Inflammatory macrophage treated with lipopolysaccharide for 1 hour (primary cell): ENCODE data around the gene INTS1.
A peak's percentile ranks its signal among the peaks of the same experiment; 100 is the strongest.

Experiments used
- DNase-seq, 2 donors: peaks; one replicate each; pipeline ENCODE4 v3.0.0-alpha.2; 2020 to 2022

The INTS1 gene

DNA sequence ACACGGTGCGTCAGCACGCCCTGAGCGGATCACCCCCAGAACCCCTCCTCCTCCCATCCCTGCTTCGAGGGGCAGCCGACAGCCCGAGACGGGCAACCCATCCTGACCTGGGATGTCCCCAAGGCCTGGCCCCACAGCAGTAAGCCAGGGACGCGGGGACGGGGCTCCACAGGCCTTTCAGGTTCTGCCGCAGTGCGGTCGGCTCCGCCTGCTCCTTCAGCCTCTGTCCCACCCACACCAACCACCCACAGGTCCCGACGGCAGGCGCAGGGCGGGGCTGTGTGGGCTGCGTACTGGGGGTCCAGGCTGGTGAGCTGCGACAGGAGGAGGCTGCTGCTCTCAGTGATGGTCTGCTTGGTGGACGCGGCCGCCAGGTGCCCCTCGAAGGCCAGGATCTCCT, 16.7 kb downstream of the INTS1 start:
- no peak for DNase-seq

DNA sequence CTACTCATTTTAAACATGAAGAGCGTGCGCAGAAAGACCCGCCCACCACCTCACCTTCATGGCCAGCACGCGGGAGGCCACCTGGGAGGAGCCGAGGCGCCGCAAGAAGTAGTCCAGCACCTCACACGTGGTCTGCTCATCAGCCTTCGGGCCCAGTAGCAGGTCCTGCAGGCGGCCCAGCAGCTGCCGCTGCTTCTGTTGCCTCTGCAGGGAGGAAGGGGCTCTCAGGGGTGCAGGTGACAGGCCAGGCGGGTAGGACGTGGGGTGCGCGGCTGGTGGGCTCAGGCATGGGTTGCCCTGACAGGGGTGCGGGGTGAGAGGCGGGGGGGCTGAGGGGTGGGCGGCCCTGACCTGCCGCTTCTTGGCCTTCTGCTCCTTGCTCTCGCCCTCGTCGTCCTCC, 17.6 kb downstream of the INTS1 start:
- no peak for DNase-seq

DNA sequence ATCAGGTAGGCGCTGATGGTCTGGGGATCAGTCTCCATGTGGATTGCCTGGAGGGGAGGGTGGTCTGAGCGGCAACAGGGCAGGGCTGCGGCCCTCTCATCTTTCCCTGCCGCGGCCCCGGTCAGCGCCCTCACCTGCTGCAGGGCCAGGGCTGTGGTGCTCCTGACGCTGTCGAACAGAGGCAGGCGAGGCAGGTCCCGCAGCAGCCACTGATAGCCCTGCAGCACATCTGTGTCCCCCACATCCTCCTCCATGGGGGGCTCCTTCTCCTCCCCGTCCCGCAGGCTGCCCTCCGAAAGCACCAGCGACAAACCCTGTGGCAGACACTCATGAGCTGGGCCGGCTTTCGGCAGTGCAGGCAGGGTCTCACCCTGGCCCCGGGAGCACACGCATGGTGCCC, 19.0 kb downstream of the INTS1 start:
- no peak for DNase-seq

DNA sequence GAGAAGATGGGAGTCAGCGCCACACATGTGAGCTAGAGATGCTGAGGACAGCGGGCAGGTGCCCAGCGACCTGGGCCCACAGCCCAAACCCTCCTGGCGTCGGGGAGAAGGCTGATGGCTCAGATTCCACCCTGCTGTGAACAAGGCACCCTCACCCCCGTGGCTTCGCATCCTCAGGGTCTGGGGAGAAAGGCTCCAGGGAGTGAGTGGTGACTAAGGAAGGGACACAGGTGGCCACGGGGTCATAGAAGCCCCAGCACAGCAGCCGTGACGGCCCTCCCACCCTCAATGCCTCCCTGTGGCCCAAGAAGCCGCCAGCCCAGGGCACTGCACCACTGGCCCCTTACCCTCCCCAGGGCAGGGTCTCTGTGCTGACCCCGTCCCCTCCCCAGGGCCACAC, 19.6 kb downstream of the INTS1 start:
- no peak for DNase-seq

DNA sequence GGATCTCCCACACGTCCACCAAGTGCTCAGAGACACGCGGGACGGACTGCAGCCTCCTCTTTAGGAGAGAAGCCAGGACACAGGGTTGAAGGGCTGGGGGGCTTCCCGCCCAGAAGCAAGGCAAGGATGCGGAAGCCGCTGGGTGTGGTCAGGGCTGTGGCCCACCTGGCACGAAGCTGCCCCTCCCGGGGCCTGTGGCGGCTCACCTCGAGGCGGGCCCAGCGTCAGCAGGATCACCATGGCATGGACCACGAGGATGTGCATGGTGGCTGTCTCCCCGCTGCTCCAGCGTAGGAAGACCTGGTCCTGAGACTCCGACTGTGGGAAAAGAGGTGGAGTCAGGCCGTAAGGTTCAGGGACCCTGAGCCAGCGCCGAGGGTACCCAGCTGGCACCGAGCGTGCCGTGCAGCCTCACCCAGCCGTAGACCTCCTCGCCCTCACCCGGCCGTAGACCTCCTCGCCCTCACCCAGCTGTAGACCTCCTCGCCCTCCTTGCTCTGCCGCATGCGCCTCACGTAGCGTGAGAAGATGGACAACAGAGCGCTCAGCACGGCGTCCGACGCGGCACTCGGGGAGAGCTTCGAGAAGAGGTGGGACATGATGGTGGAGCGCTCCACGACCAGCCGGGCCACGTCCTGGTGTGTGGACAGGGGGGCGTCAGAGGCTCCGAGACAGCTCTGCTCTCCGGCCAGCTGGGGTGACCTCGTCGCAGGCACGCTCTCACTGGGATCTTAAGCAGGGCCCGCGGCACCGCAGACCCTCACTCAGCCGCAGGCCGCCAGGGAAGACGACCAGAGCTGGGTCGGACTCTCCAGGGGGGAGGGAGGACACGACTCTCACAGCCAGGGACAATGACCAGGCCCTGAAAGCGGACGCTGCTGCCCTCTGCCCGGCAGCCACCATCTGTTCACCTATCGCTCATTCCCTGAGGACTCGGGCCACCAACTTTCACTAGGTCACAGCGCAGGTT, 20.4 kb downstream of the INTS1 start:
- DNase-seq: no peak

DNA sequence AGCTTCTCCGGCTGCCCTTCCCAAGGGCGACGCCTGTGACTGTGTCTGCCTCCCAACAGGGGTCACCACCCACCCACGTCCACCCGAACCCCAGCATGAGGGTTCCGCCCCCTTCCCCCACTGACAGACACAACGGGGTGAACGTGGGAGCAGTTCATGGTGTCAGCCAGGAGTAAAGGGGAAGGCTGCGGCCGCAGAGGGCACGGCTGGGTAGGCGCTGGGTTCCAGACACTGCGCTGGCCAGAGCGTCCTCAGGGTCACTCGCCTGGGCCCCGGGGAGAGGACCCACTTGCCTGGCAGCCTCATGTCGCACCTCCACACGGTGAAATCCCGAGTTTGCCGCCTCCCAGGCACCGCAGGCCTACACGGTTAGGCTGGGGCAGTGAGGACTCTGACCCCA, 21.1 kb downstream of the INTS1 start:
- no peak for DNase-seq

DNA sequence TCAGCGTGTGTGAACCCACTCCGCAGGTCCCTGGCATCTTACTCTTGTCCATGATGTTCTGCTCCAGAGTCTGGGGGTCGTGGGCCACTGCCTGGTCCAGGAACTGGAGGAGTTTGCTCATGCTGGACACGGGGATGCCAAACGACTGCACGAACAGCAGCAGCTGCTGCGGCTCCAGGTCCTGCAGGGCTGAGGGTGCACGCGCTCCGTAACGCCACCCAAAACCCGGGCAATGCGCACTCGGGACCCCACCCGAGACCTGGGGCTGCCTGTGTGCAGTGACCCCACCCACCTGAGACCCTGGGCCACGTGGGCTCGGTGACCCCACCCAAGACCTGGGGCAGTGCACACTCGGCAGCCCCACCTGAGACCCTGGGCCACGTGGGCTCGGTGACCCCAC, 22.9 kb downstream of the INTS1 start:
- DNase-seq: no peak

DNA sequence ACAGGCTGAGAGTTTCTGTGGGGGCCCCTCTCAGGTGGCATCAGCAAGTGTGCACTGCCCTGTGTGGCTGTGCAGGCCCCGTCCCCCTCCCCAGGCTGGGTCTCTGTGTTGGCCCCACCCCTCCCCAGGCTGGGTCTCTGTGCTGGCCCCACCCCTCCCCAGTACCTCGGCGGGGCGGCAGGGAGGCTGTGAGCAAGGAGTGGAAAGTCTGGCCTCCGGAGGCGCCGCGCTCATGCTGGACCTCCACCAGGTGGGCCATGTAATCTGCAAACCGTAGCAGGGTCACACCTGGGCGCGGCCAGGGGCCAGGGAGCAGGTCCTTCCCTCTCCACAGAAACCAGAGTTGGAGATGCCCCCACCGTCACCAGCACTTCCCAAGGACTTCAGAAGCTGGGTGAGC, 23.5 kb downstream of the INTS1 start:
- no peak for DNase-seq

DNA sequence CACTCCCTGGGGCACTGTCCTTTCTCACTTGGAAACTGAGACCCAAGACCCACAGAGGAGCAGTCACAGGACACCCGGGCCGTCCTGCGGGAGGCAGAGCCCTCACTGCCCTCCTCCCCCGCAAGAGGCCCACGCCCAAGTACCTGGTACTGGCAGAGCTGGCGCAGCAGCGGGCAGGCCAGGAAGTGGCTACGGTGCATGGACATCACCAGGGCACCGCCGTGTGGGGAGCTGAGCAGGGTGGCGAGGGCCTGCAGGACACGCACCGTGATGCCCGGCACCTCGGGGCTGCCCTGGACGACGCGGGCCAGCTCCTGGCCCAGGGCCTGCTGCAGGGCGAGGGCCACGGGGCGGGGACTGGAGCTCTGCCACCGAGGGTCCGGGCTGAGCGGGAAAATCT, 24.9 kb downstream of the INTS1 start:
- no peak for DNase-seq

DNA sequence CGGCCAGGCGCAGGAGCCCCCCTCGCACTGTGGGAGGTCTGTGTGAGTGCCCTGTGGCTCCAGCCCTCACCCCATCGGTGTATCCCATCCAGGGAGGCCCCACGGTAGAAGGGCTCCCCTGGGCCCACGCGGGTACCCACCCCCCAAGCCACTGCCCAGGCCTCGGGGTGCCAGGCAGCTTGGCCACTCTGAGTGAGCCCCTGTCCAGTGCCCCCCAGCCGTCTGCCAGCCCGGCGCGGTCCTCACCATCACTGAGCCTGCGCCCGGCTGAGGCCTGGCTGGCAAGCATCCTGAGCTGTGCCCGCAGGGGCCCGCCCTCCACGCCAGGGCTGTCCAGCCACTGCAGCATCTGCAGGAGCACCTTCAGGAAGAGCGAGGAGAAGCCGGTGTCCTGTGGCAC, 25.7 kb downstream of the INTS1 start:
- DNase-seq: no peak

DNA sequence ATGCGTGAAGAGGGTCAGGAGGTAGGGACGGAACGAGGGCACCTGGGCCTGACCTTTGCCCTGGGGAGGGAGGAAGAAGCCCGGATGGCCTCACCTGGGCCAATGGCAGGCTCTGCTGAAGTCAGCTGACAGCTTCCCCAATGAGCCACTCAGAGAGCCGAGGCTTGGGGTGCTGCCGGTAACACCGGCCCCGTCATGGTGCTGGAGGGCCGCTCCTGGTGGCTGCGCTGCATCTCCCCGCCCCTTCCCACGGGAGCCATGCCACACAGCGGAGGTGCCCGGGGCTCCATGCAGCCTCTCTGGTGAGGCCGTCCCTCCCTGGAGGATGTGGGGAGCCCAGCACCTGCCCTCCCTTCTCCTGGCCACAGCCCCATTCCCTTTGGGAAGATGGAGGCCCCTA, 27.3 kb downstream of the INTS1 start:
- no peak for DNase-seq

DNA sequence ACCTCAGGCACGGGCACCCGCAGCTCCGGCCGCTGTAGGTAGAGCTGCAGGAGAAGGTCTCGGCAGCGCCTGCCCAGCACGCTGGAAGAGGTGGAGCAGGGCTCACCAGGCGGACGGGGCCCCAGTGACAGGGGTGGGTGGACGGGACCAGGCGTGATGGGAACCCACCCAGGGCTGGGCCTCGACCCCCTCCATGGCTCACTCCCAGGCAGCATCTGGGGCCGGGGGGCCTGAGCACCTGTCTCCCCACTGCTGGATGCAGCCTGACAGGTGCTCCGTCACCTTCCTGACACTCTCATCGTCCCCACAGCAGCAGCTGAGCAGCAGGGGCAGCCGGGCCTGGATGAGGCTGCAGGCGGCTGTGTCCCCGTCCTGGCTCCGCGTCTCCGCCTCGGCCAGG, 28.2 kb downstream of the INTS1 start:
- DNase-seq: no peak

DNA sequence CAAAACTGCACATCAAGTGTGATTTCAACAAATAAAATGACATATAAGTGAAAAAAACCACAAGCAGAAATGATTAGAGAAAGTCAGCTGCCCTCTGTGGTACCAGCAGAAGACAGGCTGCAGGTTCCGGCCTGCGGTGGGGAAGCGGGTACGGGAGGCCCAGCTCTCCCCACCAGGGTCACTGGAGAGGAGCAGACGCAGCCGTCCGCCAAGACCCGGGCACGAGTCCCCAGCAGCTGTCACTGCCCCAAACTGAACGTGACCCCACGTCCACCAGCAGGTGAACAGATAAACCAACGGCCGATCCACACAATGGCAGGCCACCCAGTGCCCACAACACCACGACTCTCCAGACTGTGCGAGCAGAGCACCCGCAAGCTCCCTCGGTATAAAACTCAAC, 28.8 kb downstream of the INTS1 start:
- no peak for DNase-seq

DNA sequence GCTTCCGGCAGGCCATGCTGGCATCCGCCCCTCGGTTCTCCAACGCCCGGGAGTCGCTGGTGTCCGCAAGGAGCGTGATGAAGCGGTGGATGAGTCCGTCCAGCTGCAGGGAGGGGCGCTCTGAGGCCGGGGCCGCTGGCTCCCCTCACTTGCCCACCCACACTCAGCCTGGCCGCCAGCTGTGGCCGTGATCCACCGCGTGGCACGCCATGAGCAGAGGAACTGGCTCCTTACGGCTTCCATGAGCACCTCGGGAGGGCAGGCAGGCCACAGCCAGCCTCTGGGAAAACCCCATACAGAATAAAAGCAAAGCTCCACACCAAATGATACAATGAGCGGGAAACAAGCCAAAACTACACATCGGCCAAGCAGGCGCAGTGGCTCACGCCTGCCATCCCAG, 29.5 kb downstream of the INTS1 start:
- no peak for DNase-seq

DNA sequence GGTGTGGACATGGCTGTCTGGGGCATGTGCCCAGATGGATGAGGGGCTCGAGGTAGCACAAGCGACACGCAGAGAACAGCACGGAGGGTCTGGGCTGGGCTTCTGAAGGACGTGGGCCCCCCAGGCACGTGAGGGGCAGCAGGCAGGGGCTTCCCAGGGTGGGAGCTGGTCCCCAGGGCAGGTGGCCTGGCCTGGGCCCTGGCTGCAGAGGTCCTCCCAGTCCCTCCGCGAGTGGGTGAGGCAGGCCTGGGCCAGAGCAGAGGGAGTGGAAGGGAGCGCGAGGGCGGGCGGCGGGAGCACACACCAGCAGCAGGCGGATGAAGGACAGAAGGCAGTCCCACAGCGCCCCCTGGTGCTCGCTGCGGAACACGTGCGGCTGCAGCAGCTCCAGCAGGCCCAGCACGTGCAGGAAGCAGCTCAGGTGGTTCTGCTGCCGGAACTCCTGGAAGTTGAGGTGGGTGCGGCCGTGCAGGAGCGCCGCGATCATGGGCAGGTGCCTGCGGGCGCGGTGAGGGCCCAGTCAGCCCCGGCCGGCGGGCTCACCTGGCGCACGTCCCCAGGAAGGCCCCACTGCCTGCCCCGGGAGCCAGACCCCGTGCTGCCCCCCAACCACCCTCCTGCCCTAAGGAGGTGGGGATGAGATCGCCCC, 30.2 kb downstream of the INTS1 start:
- DNase-seq: peak; percentile 58 to 85

DNA sequence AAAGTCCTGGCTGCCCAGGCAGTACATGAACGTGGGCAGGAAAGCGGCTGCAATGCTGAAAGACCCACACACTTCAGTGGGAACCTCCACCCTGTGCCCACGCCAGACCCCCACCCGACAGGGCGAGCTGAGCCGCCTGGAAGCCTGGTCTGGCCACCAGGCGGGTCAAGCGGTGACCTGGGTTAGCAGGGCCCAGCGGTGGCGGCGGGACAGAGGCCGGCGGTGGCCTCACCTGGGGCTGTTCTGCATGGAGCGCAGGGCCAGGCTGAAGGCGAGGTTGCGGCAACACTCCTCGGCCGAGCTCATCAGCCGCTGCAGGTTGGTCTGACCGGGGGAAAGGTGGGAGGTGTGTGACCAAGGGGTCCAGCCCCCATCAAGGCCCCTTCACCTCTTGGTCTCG, 33.3 kb downstream of the INTS1 start:
- no peak for DNase-seq

DNA sequence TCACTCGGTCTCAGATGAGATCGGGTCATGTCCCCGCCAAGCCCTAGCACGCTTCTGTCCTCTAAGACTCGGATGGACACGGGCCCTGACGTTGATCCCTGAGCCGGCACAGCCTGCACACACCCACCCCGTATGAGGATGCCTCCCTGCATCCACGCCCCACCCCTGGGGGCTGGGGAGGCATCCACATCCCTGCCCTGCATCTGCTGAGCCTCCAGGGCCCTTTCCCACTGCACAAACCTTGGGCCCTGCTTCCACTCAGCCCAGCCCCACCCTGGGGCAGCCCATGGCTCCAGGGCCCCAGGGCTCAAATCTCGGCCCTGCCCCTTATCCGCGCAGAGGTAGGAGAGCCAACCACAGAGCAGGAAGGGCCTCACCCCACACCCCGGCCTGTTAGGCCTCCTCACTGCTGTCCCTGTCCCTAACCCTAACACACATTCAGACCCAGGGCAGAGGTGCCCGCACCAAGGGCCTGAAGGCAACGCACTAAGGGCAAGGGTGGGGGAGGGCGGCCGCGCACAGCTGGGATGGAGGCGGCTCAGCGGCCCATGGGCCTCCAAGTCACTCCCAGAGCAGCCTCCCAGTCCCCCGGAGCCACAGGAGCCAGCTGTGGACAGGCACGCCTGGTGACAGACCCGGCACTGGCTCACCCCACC, 35.4 kb downstream of the INTS1 start:
- no peak for DNase-seq

DNA sequence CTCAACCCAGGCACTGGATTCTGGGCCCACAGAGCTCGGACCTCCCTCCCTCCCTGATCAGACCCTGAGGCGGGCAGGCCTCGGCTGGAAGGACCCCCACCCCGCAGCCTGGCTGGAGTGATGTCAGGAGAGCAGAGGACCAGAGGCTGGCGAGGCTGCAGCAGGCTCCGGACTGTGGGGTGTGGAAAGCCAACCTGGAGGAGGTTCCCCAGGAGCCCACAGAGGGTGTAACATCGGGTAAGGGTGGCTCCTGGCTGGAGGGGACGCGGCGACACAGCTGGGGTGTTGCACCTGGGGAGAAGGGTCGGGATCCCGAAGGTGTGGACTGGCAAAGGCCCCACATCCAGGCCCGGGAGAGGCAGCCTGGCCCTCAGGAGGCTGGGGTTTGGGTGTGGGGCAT, 36.0 kb downstream of the INTS1 start:
- no peak for DNase-seq

DNA sequence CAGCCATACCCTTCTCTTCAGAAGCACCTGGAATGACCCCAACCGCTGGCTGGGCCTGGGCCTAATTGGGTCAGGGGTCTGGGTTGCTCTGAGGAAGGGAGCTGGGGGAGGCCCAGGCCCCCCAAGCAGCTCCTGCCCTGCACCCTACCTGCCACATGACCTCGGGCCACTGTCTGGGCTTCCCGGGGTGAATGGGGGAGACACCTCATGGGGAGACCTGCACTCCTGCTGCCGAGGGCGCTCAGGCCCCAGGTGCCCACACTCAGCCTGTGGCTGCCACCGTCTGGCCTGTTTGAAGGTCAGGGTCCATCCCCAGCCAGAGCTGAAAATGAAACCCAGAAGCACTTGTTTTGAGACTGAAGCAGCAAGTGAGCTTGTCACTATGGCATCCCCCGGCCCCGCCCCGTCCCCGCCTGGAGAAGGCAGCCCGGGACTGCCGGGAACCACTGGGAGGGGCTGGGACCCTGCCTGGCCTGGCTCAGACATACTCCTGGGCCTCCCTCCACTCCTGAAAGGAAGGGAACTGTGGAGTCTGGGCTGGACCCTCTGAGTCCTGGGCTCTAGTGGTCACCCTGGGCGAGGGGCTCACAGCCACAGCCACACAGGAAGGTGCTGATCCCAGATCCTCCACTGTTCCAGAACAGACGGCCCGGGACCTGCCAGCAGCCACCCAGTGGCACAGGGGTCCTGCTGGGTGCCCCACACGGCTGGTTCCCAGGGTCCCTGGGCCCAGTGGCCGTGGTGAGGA, 37.5 kb downstream of the INTS1 start:
- DNase-seq: no peak

DNA sequence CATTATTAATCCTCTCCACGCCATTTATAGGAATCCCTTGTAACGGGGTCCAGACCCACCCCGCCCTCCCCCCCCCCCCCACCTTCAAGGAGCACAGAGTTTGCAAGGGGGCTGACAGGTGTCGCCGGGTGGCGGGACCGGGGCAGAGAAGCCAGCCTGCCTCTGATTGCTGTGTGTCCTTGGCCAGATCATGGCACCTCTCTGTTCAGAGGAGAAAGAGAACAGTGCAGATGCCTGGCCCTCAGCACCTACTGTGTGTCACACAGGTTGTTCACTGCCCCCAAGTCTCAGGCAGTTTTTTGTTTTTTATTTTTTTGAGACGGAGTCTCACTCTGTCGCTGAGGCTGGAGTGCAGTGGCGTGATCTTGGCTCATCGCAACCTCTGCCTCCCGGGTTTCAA, 39.5 kb downstream of the INTS1 start:
- no peak for DNase-seq

DNA sequence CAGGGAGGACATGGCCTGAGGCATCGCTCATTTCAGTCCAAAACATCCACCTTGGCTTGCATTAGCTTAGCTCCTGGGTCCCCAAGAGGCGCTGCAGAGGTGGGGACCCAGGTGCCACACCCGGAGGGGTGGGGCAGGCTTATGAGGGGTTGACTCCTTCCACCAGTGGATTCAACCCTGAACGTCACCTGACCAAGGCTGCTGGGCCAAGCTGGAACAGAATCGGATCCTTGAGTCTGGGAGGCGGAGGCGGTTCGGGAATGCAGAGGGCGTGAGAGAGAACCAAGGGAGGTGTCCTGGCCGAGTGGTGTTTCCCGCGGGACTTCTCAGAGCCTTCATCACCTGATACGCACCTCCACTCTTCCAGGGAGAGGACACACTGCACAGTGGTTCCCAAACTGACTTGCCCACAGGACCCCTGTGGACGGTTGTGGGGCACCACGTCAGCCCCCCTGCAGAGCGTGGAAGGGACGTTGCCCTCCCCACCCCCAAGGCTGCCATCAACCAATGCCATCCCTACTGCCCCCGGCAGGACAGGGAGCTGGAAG, 40.4 kb downstream of the INTS1 start:
- no peak for DNase-seq

DNA sequence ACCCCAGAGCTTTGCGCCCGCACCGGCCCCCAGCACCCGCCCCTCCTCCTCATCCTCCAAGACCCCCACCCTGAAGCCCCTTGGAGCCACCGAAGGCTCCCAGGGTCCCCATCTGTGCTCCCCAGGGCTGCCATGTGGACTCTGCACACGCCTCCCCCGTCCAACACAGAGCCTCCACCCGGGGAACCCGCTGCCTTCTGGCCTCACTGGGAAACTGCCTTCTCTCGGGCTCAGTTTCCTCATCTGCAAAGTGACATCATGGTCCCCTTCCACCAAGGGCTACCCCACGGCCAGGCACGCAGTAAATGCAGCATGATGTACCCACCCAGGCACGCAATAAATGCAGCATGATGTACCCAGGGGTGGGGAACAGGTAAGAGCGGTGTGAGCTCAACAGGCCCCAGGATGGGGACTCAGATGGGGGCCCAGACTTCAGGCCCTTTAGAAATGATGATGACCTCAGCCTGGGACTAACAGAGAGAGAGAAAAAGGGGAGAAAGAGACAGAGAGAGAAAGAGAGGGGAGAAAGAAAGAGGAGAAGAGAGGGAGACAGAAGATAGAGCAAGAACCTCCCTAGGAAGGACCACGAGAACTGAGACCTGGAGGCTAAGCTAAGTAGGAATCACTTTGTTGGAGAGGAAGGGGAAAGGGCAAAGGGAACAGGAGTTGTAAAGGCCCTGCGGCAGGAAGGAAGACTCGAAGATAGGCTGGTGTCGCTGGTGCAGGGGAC, 42.4 kb downstream of the INTS1 start:
- DNase-seq: peak; percentile 23
